Adrenal gland (tissue), 5 donors: ENCODE results near the gene TMEM163.

Source experiments
- CTCF ChIP-seq, 6 experiments: fragments of 450-650 bp in 4 of 6; fragments of 200-600 bp in 2 of 6; sonication (generic) in 1 of 6; IDR thresholded peaks; 1 replicate in 5 of 6; 2 replicates in 1 of 6; pipeline versions ENCODE4 v1.5.1 to v1.8.0; 2016 to 2021; ENCODE audit warnings: antibody characterized with exemption in 6 of 6, mild to moderate bottlenecking in 2 of 6, moderate library complexity in 1 of 6
- POLR2A ChIP-seq, 2 donors: fragments of 450-650 bp; IDR thresholded peaks; one replicate each; pipeline ENCODE4 v1.6.1; 2017; ENCODE audit warnings: antibody characterized with exemption in 2 of 2, mild to moderate bottlenecking in 2 of 2, moderate library complexity in 1 of 2
- donor health status: DM: no; HTN: no; CAD: no.

GRCh38 chr2:134665727-134666506, 52.9 kb downstream of the TMEM163 start:
- no peak for TF ChIP-seq CTCF (IDR thresholded peaks at IDR 0.05)
- TF ChIP-seq POLR2A (IDR thresholded peaks at IDR 0.05): no peak
